Measurements from ENCODE around the gene MSANTD2.
A peak's percentile ranks its signal among the peaks of the same experiment; 100 is the strongest.

The MSANTD2 gene

DNA sequence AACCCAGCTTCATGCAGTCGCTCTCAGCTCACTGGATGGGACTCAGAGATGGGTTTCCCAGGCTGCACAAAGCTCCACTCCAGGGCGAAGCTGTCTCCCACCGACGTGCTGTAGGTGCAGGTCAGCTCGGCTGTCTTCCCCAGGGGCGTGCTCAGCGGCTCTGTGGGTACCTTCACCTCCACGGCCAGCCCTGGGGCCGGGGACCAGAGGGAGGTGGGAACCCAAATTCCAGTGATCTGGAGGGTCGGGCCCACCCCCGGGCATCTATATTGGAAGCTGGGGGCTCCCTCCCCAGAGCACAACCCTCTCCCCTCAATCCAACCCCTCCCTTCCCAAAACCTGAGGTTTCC is 48.8 kb downstream of the MSANTD2 start:
- TF ChIP-seq, protein P1, sequence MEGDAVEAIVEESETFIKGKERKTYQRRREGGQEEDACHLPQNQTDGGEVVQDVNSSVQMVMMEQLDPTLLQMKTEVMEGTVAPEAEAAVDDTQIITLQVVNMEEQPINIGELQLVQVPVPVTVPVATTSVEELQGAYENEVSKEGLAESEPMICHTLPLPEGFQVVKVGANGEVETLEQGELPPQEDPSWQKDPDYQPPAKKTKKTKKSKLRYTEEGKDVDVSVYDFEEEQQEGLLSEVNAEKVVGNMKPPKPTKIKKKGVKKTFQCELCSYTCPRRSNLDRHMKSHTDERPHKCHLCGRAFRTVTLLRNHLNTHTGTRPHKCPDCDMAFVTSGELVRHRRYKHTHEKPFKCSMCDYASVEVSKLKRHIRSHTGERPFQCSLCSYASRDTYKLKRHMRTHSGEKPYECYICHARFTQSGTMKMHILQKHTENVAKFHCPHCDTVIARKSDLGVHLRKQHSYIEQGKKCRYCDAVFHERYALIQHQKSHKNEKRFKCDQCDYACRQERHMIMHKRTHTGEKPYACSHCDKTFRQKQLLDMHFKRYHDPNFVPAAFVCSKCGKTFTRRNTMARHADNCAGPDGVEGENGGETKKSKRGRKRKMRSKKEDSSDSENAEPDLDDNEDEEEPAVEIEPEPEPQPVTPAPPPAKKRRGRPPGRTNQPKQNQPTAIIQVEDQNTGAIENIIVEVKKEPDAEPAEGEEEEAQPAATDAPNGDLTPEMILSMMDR (conservative IDR thresholded peaks at IDR 0.05; ENCODE audit: control insufficient read depth, insufficient read depth, low read depth, low read length), result no peak
- no peak overlapping the region for H3K4me3 ChIP-seq (ENCODE audit: control insufficient read depth, low read depth, low read length)
- no peak for DNase-seq (ENCODE audit: low read depth)

DNA sequence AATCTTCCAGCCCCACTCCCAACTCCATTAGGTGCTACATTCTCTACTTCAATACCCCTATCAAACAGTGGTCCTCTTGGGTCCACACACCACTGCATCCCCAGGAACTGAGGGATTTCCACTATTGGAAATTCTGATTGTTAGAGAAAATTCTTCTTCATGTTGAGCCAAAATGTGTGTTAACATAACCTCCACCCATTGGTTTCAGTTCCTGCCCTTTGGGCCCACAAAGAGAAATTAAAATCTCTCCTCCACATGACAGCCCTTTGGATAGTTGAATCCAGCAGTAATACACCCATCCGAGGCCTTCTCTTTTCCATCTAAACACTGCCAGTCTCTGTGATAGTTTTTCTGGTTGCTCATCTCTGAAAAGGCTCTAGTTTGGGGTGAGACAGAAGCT is 50.3 kb downstream of the MSANTD2 start:
- TF ChIP-seq, protein P1 (conservative IDR thresholded peaks at IDR 0.05; ENCODE audit: control insufficient read depth, insufficient read depth, low read depth, low read length), result no peak
- no peak for DNase-seq (ENCODE audit: low read depth)
- no peak overlapping the region for H3K4me3 ChIP-seq (ENCODE audit: control insufficient read depth, low read depth, low read length)

DNA sequence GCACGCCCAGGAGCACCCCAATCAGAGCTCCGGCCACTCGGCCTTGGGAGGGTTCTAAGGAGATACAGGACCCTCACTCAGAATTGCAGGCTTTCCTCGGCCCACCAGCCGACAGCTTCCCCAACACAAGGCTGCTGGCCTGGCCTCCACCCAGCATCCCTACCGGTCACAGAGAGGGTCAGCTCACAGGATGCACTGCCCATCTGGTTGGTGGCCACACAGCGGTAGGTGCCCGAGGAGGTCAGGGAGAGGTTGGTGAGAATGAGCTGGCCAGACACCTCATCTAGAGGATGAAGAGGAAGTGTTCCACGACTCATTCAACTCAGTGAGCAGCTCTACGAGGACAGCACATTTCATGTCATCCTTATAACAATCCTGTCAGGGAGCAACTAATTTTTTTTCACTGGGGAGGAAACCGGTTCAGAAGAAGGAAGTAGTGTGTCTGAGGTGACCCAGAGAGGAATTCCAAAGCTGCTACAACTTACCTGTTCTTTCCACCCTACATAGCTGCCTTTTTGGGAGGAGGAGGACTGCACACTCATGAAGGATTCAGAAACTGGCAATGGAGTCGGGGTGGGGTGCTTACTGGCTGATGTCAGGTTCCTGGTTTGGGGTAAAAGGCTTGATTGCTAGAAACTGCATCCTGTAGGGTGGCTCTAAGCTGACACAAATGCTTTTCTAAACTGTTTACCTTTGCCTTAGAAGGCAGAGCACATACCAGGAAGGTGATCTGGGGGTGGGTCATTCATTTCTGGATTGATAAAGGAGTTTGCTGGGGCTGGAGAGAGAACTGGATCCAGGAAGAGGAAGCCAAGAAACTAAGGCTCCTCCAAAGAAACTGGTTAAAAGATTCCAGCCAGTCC is 51.5 kb downstream of the MSANTD2 start:
- TF ChIP-seq, protein P1 (conservative IDR thresholded peaks at IDR 0.05; ENCODE audit: control insufficient read depth, insufficient read depth, low read depth, low read length), result no peak
- H3K4me3 ChIP-seq (ENCODE audit: control insufficient read depth, low read depth, low read length), result no peak overlapping the region
- peak; percentile 38 for DNase-seq (ENCODE audit: low read depth)

DNA sequence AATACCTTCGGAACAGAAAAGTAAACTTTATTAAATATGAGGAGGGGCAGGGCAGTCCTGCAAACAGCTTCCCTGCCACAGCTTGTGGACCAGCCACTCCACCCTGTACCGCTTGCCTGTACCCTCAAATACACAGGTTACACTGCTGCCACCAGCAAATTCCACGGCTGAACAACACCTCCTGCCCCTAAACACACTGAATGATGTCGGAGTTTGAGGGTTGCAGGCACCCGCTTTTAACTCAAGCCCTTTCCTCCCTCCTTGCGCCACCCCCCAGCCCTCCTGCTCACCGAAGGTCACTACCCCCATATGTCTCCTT is 52.1 kb downstream of the MSANTD2 start:
- TF ChIP-seq, protein P1 (conservative IDR thresholded peaks at IDR 0.05; ENCODE audit: control insufficient read depth, insufficient read depth, low read depth, low read length), result no peak

DNA sequence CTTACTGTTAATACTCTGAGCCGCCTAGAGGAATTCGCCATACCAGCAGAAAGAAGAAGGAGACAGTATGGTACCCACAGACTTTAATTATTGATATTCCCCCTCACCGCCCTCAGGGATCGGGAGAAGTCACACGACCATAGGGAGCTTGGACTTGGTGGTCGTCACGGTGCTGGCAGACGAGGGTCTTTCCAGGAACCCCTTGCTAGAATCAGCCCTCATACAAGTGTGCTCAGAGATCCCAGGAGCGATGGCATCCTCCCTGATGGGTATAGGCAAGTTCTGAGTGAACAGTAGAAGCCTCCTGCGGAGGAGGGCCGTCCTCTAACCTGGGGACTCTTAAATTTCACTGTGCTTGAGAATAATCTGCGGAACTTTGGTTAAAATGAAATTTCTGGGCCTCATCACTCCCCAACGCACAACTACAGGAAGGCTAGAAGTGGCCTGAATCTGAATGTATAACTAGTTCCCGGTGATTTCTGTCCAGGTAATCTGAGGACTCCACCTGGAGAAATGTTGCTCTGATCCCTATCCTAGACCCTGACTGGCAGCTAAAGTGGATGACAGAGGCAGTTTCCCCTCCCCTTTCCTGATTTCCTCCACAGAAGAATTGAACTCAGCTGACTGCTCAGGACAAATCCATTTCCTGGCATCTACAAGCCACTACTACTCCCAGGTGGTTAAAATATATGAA is 52.7 kb downstream of the MSANTD2 start:
- H3K4me3 ChIP-seq (ENCODE audit: control insufficient read depth, low read depth, low read length), result no peak overlapping the region
- no peak for DNase-seq (ENCODE audit: low read depth)
- TF ChIP-seq, protein P1 (conservative IDR thresholded peaks at IDR 0.05; ENCODE audit: control insufficient read depth, insufficient read depth, low read depth, low read length), result no peak

More for the DNA sequence above, 52.1 kb downstream of the MSANTD2 start:
- DNase-seq (ENCODE audit: low read depth), result no peak
- H3K4me3 ChIP-seq (ENCODE audit: control insufficient read depth, low read depth, low read length), result no peak overlapping the region

DNA sequence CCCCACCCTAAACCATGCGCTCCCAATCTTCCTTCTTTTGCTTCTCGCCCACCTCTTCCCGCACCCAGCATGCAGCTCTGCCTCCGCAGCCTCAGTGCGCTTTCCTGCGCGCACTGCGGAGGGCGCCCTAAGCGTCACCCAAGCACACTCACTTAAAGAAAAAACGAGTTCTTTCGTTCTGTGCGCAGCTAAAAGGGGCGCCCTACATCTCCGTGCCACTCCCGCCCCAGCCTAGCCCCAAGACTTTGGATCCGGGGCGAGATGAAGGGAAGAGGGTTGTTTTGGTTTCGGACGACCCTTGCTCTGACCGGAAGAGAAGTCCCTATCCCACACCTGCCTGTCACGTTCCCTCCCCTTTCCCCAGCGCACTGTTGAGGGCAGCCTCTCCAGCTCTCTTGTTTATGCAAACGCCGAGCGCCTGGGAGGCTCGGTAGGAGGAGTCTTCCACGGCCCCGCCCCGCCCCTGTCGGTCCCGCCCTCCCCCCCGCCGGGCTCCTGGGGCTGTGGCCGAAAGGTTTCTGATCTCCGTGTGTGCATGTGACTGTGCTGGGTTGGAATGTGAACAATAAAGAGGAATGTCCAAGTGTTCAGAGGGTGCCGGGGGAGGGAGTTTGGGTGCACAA is 53.5 kb downstream of the MSANTD2 start:
- TF ChIP-seq, protein P1 (conservative IDR thresholded peaks at IDR 0.05; ENCODE audit: control insufficient read depth, insufficient read depth, low read depth, low read length), result peak; percentile 39
- peak overlapping the region; percentile 50 for H3K4me3 ChIP-seq (ENCODE audit: control insufficient read depth, low read depth, low read length)
- DNase-seq (ENCODE audit: low read depth), result peak; percentile 41
